GM12892 (cell line): ENCODE results near the gene RCOR1.

Experiments
- POLR2A ChIP-seq: IDR thresholded peaks from 2 replicates; pipeline ENCODE4 v1.6.1; 2011; ENCODE audit warnings: low read depth, low read length, control low read depth
- POLR2AphosphoS5 ChIP-seq: IDR thresholded peaks from 2 replicates; pipeline ENCODE4 v1.6.1; 2011; ENCODE audit warnings: low read depth, low read length, control low read depth

- TF ChIP-seq POLR2AphosphoS5 (no peak), POLR2A (peak; percentile 4; the same call in 1 of the 2 replicates)
These were observed 991 bp upstream of the RCOR1 start for GRCh38 chr14:102591372-102591943.
